H1 (cell line): ENCODE data around the gene MRPL41. TPM values are rescaled to one million over a fixed set of nuclear protein-coding genes. Genes with fewer than 3 reads are reported as not detected.

Source experiments
- CTCF ChIA-PET: fragments of 300-600 bp; sonication (Branson Sonifier 250); formaldehyde crosslinking; loops from one replicate; lab custom pipeline; 2021; ENCODE audit not compliant: partially characterized antibody; lab: Charles Lee
- POLR2A ChIA-PET: fragments of 300-600 bp; sonication (Branson Sonifier 250); formaldehyde crosslinking; loops from one replicate; lab custom pipeline; 2021; ENCODE audit warnings: inconsistent platforms; ENCODE audit not compliant: partially characterized antibody; lab: Charles Lee
- DNase-seq, 2 experiments: peaks; one replicate each; pipeline versions ENCODE4 v3.0.0 to v3.0.0-alpha.2; 2010 to 2022; ENCODE audit warnings: low spot score in 2 of 2, low read depth in 1 of 2, mixed read lengths in 1 of 2
- FAIRE-seq: peaks from 2 replicates; lab custom pipeline; 2011; peaks lifted over from hg19 to GRCh38; lab: Jason Lieb, UNC
- H2AFZ ChIP-seq: 2 replicates; pipeline ENCODE4 v1.8.1; 2012; ENCODE audit warnings: low read length, inconsistent platforms
- H2AK5ac ChIP-seq: 2 replicates; pipeline ENCODE4 v1.6.1; 2013; ENCODE audit warnings: low read depth, low read length
- H2BK120ac ChIP-seq: replicated peaks from 2 replicates; pipeline ENCODE3; 2013; ENCODE audit warnings: low read depth, low read length, inconsistent platforms
- H2BK12ac ChIP-seq: 2 replicates; pipeline ENCODE4 v1.6.1; 2013; ENCODE audit warnings: low read depth, low read length
- H2BK15ac ChIP-seq: 2 replicates; pipeline ENCODE4 v1.6.1; 2013; ENCODE audit warnings: low read length
- H2BK20ac ChIP-seq: 2 replicates; pipeline ENCODE4 v1.6.1; 2013; ENCODE audit warnings: low read length
- H2BK5ac ChIP-seq: 2 replicates; pipeline ENCODE4 v1.6.1; 2013; ENCODE audit warnings: low read depth, low read length
- H3K14ac ChIP-seq: 2 replicates; pipeline ENCODE4 v1.6.1; 2013; ENCODE audit warnings: inconsistent platforms; ENCODE audit not compliant: insufficient read length
- H3K18ac ChIP-seq: 2 replicates; pipeline ENCODE4 v1.6.1; 2013; ENCODE audit warnings: low read length; ENCODE audit errors: extremely low read depth
- H3K23ac ChIP-seq: 2 replicates; pipeline ENCODE4 v1.6.1; 2013; ENCODE audit warnings: inconsistent platforms; ENCODE audit not compliant: insufficient read length
- H3K23me2 ChIP-seq: 2 replicates; pipeline ENCODE4 v1.6.1; 2013; ENCODE audit warnings: low read depth, low read length
- H3K27ac ChIP-seq: 2 replicates; pipeline ENCODE4 v1.6.1; 2011; ENCODE audit warnings: low read depth, low read length, inconsistent platforms
- H3K27me3 ChIP-seq, 4 experiments: replicated peaks in 1 of 4; 1 replicate in 1 of 4; 2 replicates in 3 of 4; pipeline versions ENCODE4 v1.6.1 to v1.8.1; 2011 to 2013; ENCODE audit warnings: low read length in 3 of 4, mild to moderate bottlenecking in 3 of 4, inconsistent platforms in 2 of 4, mixed read lengths in 2 of 4, moderate library complexity in 1 of 4; ENCODE audit not compliant: control insufficient read depth in 3 of 4, insufficient read depth in 3 of 4; ENCODE audit errors: extremely low read depth in 1 of 4
- H3K36me3 ChIP-seq, 4 experiments: 2 replicates each; pipeline versions ENCODE4 v1.6.1 to v1.8.1; 2011 to 2013; ENCODE audit warnings: mild to moderate bottlenecking in 4 of 4, low read length in 3 of 4, moderate library complexity in 2 of 4, control low read depth in 1 of 4, inconsistent platforms in 1 of 4; ENCODE audit not compliant: insufficient read depth in 4 of 4, control insufficient read depth in 2 of 4
- H3K4ac ChIP-seq: replicated peaks from 2 replicates; pipeline ENCODE3; 2013; ENCODE audit warnings: low read length, low read depth, mixed read lengths, inconsistent platforms; ENCODE audit not compliant: insufficient read length
- H3K4me1 ChIP-seq, 4 experiments: replicated peaks in 1 of 4; 1 replicate in 1 of 4; 2 replicates in 3 of 4; pipeline versions ENCODE4 v1.6.1 to v1.8.1; 2011 to 2013; ENCODE audit warnings: low read length in 3 of 4, inconsistent platforms in 2 of 4, mixed read lengths in 1 of 4; ENCODE audit not compliant: insufficient read depth in 4 of 4, control insufficient read depth in 3 of 4
- H3K4me2 ChIP-seq, 2 experiments: 2 replicates each; pipeline versions ENCODE4 v1.6.1 to v1.8.1; 2011 to 2013; ENCODE audit warnings: low read depth in 2 of 2, low read length in 2 of 2, control low read depth in 1 of 2, inconsistent platforms in 1 of 2, mild to moderate bottlenecking in 1 of 2; ENCODE audit not compliant: insufficient read depth in 1 of 2
- H3K4me3 ChIP-seq, 4 experiments: fragments of 200-600, 300-600 bp in 1 of 4; sonication (generic), shearing (Covaris generic), sonication (Bioruptor Twin) in 1 of 4; 2 replicates each; pipeline versions ENCODE4 v1.5.1 to v1.8.1; 2011 to 2016; ENCODE audit warnings: low read length in 4 of 4, low read depth in 3 of 4, control low read depth in 2 of 4, inconsistent platforms in 2 of 4, mild to moderate bottlenecking in 2 of 4, mixed read lengths in 1 of 4, moderate library complexity in 1 of 4; ENCODE audit not compliant: insufficient read depth in 2 of 4; ENCODE audit errors: extremely low read depth in 1 of 4
- H3K56ac ChIP-seq: replicated peaks from 2 replicates; pipeline ENCODE3; 2013; ENCODE audit warnings: low read depth, mild to moderate bottlenecking, mixed read lengths, low read length, inconsistent platforms; ENCODE audit not compliant: insufficient read length
- H3K79me1 ChIP-seq: 2 replicates; pipeline ENCODE4 v1.6.1; 2013; ENCODE audit warnings: low read depth, low read length, control low read depth
- H3K79me2 ChIP-seq, 2 experiments: 2 replicates each; pipeline versions ENCODE4 v1.6.1 to v1.8.1; 2012 to 2013; ENCODE audit warnings: low read length in 2 of 2, mild to moderate bottlenecking in 2 of 2, inconsistent platforms in 1 of 2; ENCODE audit not compliant: insufficient read depth in 2 of 2, control insufficient read depth in 1 of 2
- H3K9ac ChIP-seq, 4 experiments: replicated peaks in 1 of 4; 1 replicate in 1 of 4; 2 replicates in 3 of 4; pipeline versions ENCODE4 v1.6.1 to v1.8.1; 2011 to 2013; ENCODE audit warnings: low read depth in 3 of 4, low read length in 3 of 4, control low read depth in 2 of 4, mild to moderate bottlenecking in 2 of 4, moderate library complexity in 2 of 4, inconsistent platforms in 1 of 4; ENCODE audit errors: extremely low read depth in 1 of 4
- H3K9me3 ChIP-seq, 2 experiments: 2 replicates each; pipeline versions ENCODE4 v1.6.1 to v1.8.1; 2012 to 2013; ENCODE audit warnings: mild to moderate bottlenecking in 2 of 2, moderate library complexity in 2 of 2, control low read depth in 1 of 2, inconsistent platforms in 1 of 2, low read depth in 1 of 2, low read length in 1 of 2, mixed read lengths in 1 of 2; ENCODE audit not compliant: insufficient read depth in 2 of 2
- H4K20me1 ChIP-seq, 2 experiments: replicated peaks in 1 of 2; 2 replicates each; pipeline versions ENCODE3 to v1.8.1; 2011 to 2013; ENCODE audit warnings: inconsistent platforms in 2 of 2, low read length in 2 of 2, mild to moderate bottlenecking in 1 of 2; ENCODE audit not compliant: insufficient read depth in 2 of 2, control insufficient read depth in 1 of 2
- H4K5ac ChIP-seq: 2 replicates; pipeline ENCODE4 v1.6.1; 2013; ENCODE audit warnings: low read length, low read depth, mixed read lengths, inconsistent platforms; ENCODE audit not compliant: insufficient read length
- H4K8ac ChIP-seq: 2 replicates; pipeline ENCODE4 v1.8.0; 2013; ENCODE audit warnings: mild to moderate bottlenecking, moderate library complexity, low read length, inconsistent platforms; ENCODE audit not compliant: insufficient read depth; ENCODE audit errors: extremely low read depth
- H4K91ac ChIP-seq: replicated peaks from 2 replicates; pipeline ENCODE3; 2013; ENCODE audit warnings: low read length, mixed read lengths, inconsistent platforms; ENCODE audit not compliant: insufficient read length
- CREB1 ChIP-seq: IDR thresholded peaks from 2 replicates; pipeline ENCODE4 v1.6.1; 2012; ENCODE audit warnings: inconsistent platforms
- HDAC6 ChIP-seq: IDR thresholded peaks from one replicate; pipeline ENCODE4 v1.7.1; 2012; ENCODE audit warnings: low read depth, mild to moderate bottlenecking, inconsistent platforms, low read length, moderate library complexity
- KDM5A ChIP-seq: fragments of 200-600 bp; IDR thresholded peaks from 2 replicates; pipeline ENCODE4 v1.7.1; 2012; ENCODE audit warnings: mild to moderate bottlenecking, low read length, inconsistent platforms, mixed read lengths
- RNF2 ChIP-seq: fragments of 200-900, 300-1000 bp; sonication (generic); IDR thresholded peaks from 2 replicates; pipeline ENCODE4 v1.7.1; 2016; ENCODE audit warnings: borderline replicate concordance, low read depth, mild to moderate bottlenecking, antibody characterized with exemption, low read length; ENCODE audit not compliant: poor library complexity, severe bottlenecking; ENCODE audit errors: missing control alignments
- SAP30 ChIP-seq: fragments of 300-600 bp; sonication (generic); IDR thresholded peaks from 2 replicates; pipeline ENCODE4 v1.7.1; 2012; ENCODE audit warnings: low read length, moderate library complexity, mild to moderate bottlenecking, inconsistent platforms; ENCODE audit not compliant: insufficient read depth, insufficient replicate concordance
- WGBS, 2 experiments: shearing (Covaris generic) in 1 of 2; methylation state at CpG; one replicate each; pipeline versions ENCODE4 v1.1.6 to v1.1.7; 2013 to 2015; ENCODE audit warnings: low lambda C conversion rate in 2 of 2, mixed read lengths in 2 of 2, inconsistent platforms in 1 of 2, low coverage in 1 of 2, missing lambda C conversion rate in 1 of 2; ENCODE audit not compliant: insufficient replicate concordance in 2 of 2, insufficient coverage in 1 of 2, insufficient read length in 1 of 2; ENCODE audit errors: extremely low coverage in 1 of 2, missing lambda C conversion rate in 1 of 2; 5-methylcytosine and 5-hydroxymethylcytosine counted together
- polyA plus RNA-seq, 7 experiments: library from polyadenylated mRNA; depleted of rRNA in 3 of 7; stranded (reverse) in 5 of 7; unstranded in 2 of 7; fragments of >200 nt in 5 of 7; fragments of 200-250 nt in 2 of 7; gene quantifications; 1 replicate in 5 of 7; 2 replicates in 1 of 7; 4 replicates in 1 of 7; pipeline versions ENCODE4 v1.2.1 to v1.2.3, GENCODE V29; 2011 to 2013; ENCODE audit warnings: missing spikeins in 2 of 7, mixed read lengths in 2 of 7
- total RNA-seq: library from RNA; stranded (reverse); fragmentation: NEBNext Ultra II Directional; extraction: Animal tissue kit (Norgen Biotek cat#: 25700); gene quantifications from 2 replicates; pipeline ENCODE4 v1.2.1, GENCODE V29; 2021

MRPL41 gene
- total and polyA plus RNA-seq, 2 of the 8 experiments (the other 6 are each of a cell fraction or from before 2014, with no cell fraction given), result 47.2 to 58.1 TPM

GRCh38 chr9:137590469-137591383, 39.0 kb downstream of the MRPL41 start, which contains the start of gene ZMYND19:
Gene ZMYND19 (minus strand): TSS chr9:137590512. CDS start chr9:137590263, 249 bp downstream.
- Histone ChIP-seq H3K9me3 (no peaks in the 10 kb centered on the region), H2BK15ac (no peak within 1 kb of the TSS), H2BK12ac (no peak within 1 kb of the TSS; the same call in 1 of the 2 replicates), H4K20me1 (peaks cover 17 to 24% of the 10 kb centered on the region in 2 experiments), H4K8ac (peak within 1 kb of the TSS; percentile 84), H3K4me1 (peaks cover 0 to 7% (median 5%) of the 10 kb centered on the region in 4 experiments; a peak in 5 of 7 replicates), H3K79me2 (peaks cover 0 to 22% of the 10 kb centered on the region in 2 experiments; a peak in 2 of 4 replicates), H2BK120ac (no peak within 1 kb of the TSS), H2BK20ac (no peak within 1 kb of the TSS), H3K36me3 (peaks cover 23 to 30% (median 25%) of the 10 kb centered on the region in 4 experiments), H3K9ac (peak within 1 kb of the TSS; percentile 66 to 93 (median 74)), H3K4me2 (peak within 1 kb of the TSS; percentile 91 to 99), H2AFZ (peak within 1 kb of the TSS; percentile 77; the same call in 1 of the 2 replicates), H3K27me3 (no peaks in the 10 kb centered on the region; a peak in 1 of 7 replicates), H2BK5ac (no peak within 1 kb of the TSS), H3K23ac (no peak within 1 kb of the TSS), H3K4me3 (peak within 1 kb of the TSS; percentile 82 to 96 (median 86)), H3K27ac (peak within 1 kb of the TSS; percentile 45; the same call in 1 of the 2 replicates), H3K18ac (peak within 1 kb of the TSS; percentile 38), H3K79me1 (peaks cover 18% of the 10 kb centered on the region), H4K5ac (no peak within 1 kb of the TSS), H3K4ac (peak within 1 kb of the TSS; percentile 75), H3K23me2 (peaks cover 8% of the 10 kb centered on the region; the same call in 1 of the 2 replicates), H3K56ac (no peak within 1 kb of the TSS), H4K91ac (no peak within 1 kb of the TSS), H2AK5ac (0 out of 2 replicates have a peak within 1 kb of the TSS, but pooled peaks have one; percentile 39), H3K14ac (no peak within 1 kb of the TSS)
- 2% methylated on average over 20 of the region's 113 CpGs; no CpG with 5 or more reads in 1 of the 2 experiments for WGBS, 2 experiments
- DNase-seq (peak in 1 of 2 experiments; percentile 94), FAIRE-seq (no peak)
- ChIA-PET POLR2A (interaction anchor here (0.8 to 6.2 kb wide), 9 partner anchors 9 to 76 kb away, joined by 3 to 45 read pairs (median 4); partner anchors contain the start of genes DPH7 and EHMT1), CTCF (interaction anchor here (0.6 to 1.5 kb wide), 6 partner anchors 9 to 99 kb away, joined by 3 to 5 read pairs (median 4); partner anchors contain the start of gene ARRDC1)
- TF ChIP-seq RNF2 (no peak), HDAC6 (no peak), KDM5A (no peak), SAP30 (no peak), CREB1 (peak; percentile 85)
